ENCODE measurements around the gene ABTB2. TPM values are rescaled to one million over a fixed set of nuclear protein-coding genes. Genes with fewer than 3 reads are reported as not detected.

ABTB2 gene
- total RNA-seq, 1 experiment from 2014 or later: 5.5 TPM

DNA sequence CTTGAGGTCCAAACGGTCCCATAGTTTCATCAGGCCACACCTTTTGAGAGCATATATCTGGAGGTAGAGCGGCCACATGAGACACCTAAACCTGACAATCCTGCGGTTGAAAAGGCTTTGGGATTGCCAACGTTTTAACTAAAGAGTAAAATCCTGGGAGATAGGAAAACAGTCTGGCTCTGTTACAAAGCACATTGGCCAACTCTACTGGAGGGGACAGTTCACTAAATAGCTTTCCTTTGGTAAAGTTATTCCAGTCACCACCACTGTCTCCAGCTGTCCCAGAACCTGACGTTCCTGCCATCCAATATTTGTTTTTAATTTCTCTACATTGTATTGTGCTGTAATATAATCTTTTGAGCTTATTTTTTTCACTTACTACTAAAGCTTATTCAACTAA is 22.0 kb downstream of the ABTB2 start:
- no peak overlapping the region for H2BK12ac ChIP-seq (ENCODE audit: insufficient read length, low read depth, low read length)
- no peaks in the 10 kb centered on the region for H4K20me1 ChIP-seq (ENCODE audit: control insufficient read depth, insufficient read depth, insufficient read length)
- no peaks in the 10 kb centered on the region for H3K9me3 ChIP-seq (ENCODE audit: control insufficient read depth, low read depth, low read length)
- no peak overlapping the region for H2BK20ac ChIP-seq (ENCODE audit: low read depth, low read length, poor library complexity, severe bottlenecking)
- no peak overlapping the region for H2AK5ac ChIP-seq (ENCODE audit: insufficient read length, low read length)
- no peak overlapping the region for H4K8ac ChIP-seq (replicated peaks; ENCODE audit: insufficient read length, low read depth, low read length)
- H3K27ac ChIP-seq (ENCODE audit: insufficient read length, low read depth, low read length): no peak overlapping the region
- no CpG with 5 or more reads among the region's 5 CpGs for WGBS (ENCODE audit: extremely low coverage, insufficient read length, low lambda C conversion rate)
- no peak overlapping the region for H3K18ac ChIP-seq (ENCODE audit: insufficient read length, low read depth, low read length)
- no peak overlapping the region for H2BK5ac ChIP-seq (ENCODE audit: insufficient read length, low read length)
- H3K23me2 ChIP-seq (ENCODE audit: insufficient read length, low read depth, low read length, poor library complexity, severe bottlenecking): no peaks in the 10 kb centered on the region
- no peak overlapping the region for H3K23ac ChIP-seq (ENCODE audit: insufficient read length, low read depth, low read length)
- H2BK15ac ChIP-seq (ENCODE audit: low read depth, low read length): no peak overlapping the region
- H3K4me2 ChIP-seq (ENCODE audit: insufficient read depth, insufficient read length, low read length): no peak overlapping the region
- no peaks in the 10 kb centered on the region for H3K79me2 ChIP-seq (ENCODE audit: insufficient read depth, low read length)
- H3K27me3 ChIP-seq (ENCODE audit: insufficient read depth, low read length): no peaks in the 10 kb centered on the region
- no peak overlapping the region for H3K56ac ChIP-seq (ENCODE audit: insufficient read length, low read depth, low read length)
- Mint-ChIP-seq H3K4me3 (no peak overlapping the region), H3K4me1 (peaks cover 19 to 22% of the 10 kb centered on the region in 2 experiments), H3K9me3 (no peaks in the 10 kb centered on the region), H3K27me3 (ENCODE audit: low read depth) (no peaks in the 10 kb centered on the region), H3K36me3 (ENCODE audit: insufficient read depth in 1 of 3, low read depth in 3 of 3) (no peaks in the 10 kb centered on the region; a peak in 1 of 7 replicates), H3K27ac (no peak overlapping the region)
- no peak for DNase-seq
- no peak overlapping the region for H4K5ac ChIP-seq (ENCODE audit: insufficient read length, low read depth, low read length)
- H3K14ac ChIP-seq (ENCODE audit: insufficient read depth, low read length): no peak overlapping the region
- H3K79me1 ChIP-seq (ENCODE audit: insufficient read depth, low read depth, low read length, poor library complexity, severe bottlenecking): no peaks in the 10 kb centered on the region
- TF ChIP-seq, protein P1, sequence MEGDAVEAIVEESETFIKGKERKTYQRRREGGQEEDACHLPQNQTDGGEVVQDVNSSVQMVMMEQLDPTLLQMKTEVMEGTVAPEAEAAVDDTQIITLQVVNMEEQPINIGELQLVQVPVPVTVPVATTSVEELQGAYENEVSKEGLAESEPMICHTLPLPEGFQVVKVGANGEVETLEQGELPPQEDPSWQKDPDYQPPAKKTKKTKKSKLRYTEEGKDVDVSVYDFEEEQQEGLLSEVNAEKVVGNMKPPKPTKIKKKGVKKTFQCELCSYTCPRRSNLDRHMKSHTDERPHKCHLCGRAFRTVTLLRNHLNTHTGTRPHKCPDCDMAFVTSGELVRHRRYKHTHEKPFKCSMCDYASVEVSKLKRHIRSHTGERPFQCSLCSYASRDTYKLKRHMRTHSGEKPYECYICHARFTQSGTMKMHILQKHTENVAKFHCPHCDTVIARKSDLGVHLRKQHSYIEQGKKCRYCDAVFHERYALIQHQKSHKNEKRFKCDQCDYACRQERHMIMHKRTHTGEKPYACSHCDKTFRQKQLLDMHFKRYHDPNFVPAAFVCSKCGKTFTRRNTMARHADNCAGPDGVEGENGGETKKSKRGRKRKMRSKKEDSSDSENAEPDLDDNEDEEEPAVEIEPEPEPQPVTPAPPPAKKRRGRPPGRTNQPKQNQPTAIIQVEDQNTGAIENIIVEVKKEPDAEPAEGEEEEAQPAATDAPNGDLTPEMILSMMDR (conservative IDR thresholded peaks at IDR 0.05): no peak
- H3K4ac ChIP-seq (ENCODE audit: low read depth, low read length): no peak overlapping the region
- H3K4me1 ChIP-seq (ENCODE audit: insufficient read depth, low read length): no peaks in the 10 kb centered on the region
- H3K9ac ChIP-seq (ENCODE audit: extremely low read depth, insufficient read length, low read length): no peak overlapping the region
- H3T11ph ChIP-seq (ENCODE audit: low read length): no peak overlapping the region
- no peak overlapping the region for H4K91ac ChIP-seq (ENCODE audit: insufficient read length, low read depth, low read length)
- no peak overlapping the region for H2BK120ac ChIP-seq (ENCODE audit: low read depth, low read length, poor library complexity, severe bottlenecking)
- H2AFZ ChIP-seq (ENCODE audit: low read length): no peak overlapping the region
